ENCODE measurements around the gene BTF3L4. TPM values are rescaled to one million over a fixed set of nuclear protein-coding genes. Genes with fewer than 3 reads are reported as not detected.
A peak's percentile ranks its signal among the peaks of the same experiment; 100 is the strongest.

The BTF3L4 gene
- total RNA-seq, 1 experiment from 2014 or later, result 106 TPM

DNA sequence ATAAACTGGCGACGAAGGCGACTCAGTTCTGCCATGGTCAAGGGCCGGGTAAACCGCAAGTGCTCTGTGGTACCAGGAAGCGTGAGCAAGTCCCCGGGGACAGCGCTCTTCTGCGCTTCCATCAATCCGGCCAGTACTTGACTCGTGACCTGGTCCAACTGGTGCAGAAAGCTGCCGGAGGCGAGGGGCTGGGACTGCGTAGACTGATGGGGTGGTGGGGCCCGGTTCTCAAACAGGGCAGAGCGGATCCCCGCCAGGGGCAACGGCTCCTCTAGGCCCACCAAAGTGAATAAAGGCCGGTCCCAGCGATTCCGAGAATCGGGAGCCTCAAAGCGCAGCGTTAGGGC is 23.3 kb upstream of the BTF3L4 start:
- Mint-ChIP-seq H3K4me1 (peaks cover 21 to 22% of the 10 kb centered on the region in 2 experiments), H3K4me3 (peak overlapping the region; percentile 90 to 91), H3K36me3 (ENCODE audit: insufficient read depth in 1 of 3, low read depth in 3 of 3) (peaks cover 2 to 44% (median 27%) of the 10 kb centered on the region in 3 experiments; a peak in 5 of 7 replicates), H3K27me3 (ENCODE audit: low read depth) (no peaks in the 10 kb centered on the region; the same call in 1 of the 2 replicates), H3K27ac (peak overlapping the region in 2 of 3 experiments; percentile 52 to 96; a peak in 2 of 7 replicates), H3K9me3 (no peaks in the 10 kb centered on the region)
- Histone ChIP-seq H3K23ac (ENCODE audit: insufficient read length, low read depth, low read length) (no peak overlapping the region), H2BK5ac (ENCODE audit: insufficient read length, low read length) (no peak overlapping the region), H2AK5ac (ENCODE audit: insufficient read length, low read length) (no peak overlapping the region), H3K4me1 (ENCODE audit: insufficient read depth, low read length) (peaks cover 2% of the 10 kb centered on the region; the same call in 1 of the 2 replicates), H3K4me2 (ENCODE audit: insufficient read depth, insufficient read length, low read length) (peak overlapping the region; percentile 75), H3K79me2 (ENCODE audit: insufficient read depth, low read length) (peaks cover 4% of the 10 kb centered on the region; the same call in 1 of the 2 replicates), H2BK20ac (ENCODE audit: low read depth, low read length, poor library complexity, severe bottlenecking) (no peak overlapping the region), H4K91ac (ENCODE audit: insufficient read length, low read depth, low read length) (no peak overlapping the region), H4K20me1 (ENCODE audit: control insufficient read depth, insufficient read depth, insufficient read length) (no peaks in the 10 kb centered on the region), H3K27me3 (ENCODE audit: insufficient read depth, low read length) (no peaks in the 10 kb centered on the region), H3K23me2 (ENCODE audit: insufficient read length, low read depth, low read length, poor library complexity, severe bottlenecking) (peaks cover 10% of the 10 kb centered on the region), H3T11ph (ENCODE audit: low read length) (no peak overlapping the region), H3K9ac (ENCODE audit: extremely low read depth, insufficient read length, low read length) (peak overlapping the region; percentile 89), H2BK15ac (ENCODE audit: low read depth, low read length) (no peak overlapping the region), H4K8ac (replicated peaks; ENCODE audit: insufficient read length, low read depth, low read length) (no peak overlapping the region), H2BK120ac (ENCODE audit: low read depth, low read length, poor library complexity, severe bottlenecking) (no peak overlapping the region), H3K18ac (ENCODE audit: insufficient read length, low read depth, low read length) (peak overlapping the region; percentile 27), H3K27ac (ENCODE audit: insufficient read length, low read depth, low read length) (no peak overlapping the region), H3K9me3 (ENCODE audit: control insufficient read depth, low read depth, low read length) (no peaks in the 10 kb centered on the region), H4K5ac (ENCODE audit: insufficient read length, low read depth, low read length) (no peak overlapping the region), H2BK12ac (ENCODE audit: insufficient read length, low read depth, low read length) (no peak overlapping the region), H3K14ac (ENCODE audit: insufficient read depth, low read length) (peak overlapping the region; percentile 96; the same call in 1 of the 2 replicates), H3K79me1 (ENCODE audit: insufficient read depth, low read depth, low read length, poor library complexity, severe bottlenecking) (no peaks in the 10 kb centered on the region), H3K4ac (ENCODE audit: low read depth, low read length) (no peak overlapping the region), H2AFZ (ENCODE audit: low read length) (no peak overlapping the region), H3K56ac (ENCODE audit: insufficient read length, low read depth, low read length) (no peak overlapping the region)
- DNase-seq, result peak; percentile 52
- WGBS (ENCODE audit: extremely low coverage, insufficient read length, low lambda C conversion rate), result no CpG with 5 or more reads among the region's 24 CpGs
- TF ChIP-seq, protein P1, sequence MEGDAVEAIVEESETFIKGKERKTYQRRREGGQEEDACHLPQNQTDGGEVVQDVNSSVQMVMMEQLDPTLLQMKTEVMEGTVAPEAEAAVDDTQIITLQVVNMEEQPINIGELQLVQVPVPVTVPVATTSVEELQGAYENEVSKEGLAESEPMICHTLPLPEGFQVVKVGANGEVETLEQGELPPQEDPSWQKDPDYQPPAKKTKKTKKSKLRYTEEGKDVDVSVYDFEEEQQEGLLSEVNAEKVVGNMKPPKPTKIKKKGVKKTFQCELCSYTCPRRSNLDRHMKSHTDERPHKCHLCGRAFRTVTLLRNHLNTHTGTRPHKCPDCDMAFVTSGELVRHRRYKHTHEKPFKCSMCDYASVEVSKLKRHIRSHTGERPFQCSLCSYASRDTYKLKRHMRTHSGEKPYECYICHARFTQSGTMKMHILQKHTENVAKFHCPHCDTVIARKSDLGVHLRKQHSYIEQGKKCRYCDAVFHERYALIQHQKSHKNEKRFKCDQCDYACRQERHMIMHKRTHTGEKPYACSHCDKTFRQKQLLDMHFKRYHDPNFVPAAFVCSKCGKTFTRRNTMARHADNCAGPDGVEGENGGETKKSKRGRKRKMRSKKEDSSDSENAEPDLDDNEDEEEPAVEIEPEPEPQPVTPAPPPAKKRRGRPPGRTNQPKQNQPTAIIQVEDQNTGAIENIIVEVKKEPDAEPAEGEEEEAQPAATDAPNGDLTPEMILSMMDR (conservative IDR thresholded peaks at IDR 0.05), result no peak

All from H9 (cell line).